GM13976 (cell line): ENCODE measurements around the gene TRIB2.

Source experiments
- DNase-seq: peaks from one replicate; pipeline ENCODE4 v3.0.0; 2012; ENCODE audit warnings: low spot score
- CTCF ChIP-seq: IDR thresholded peaks from 2 replicates; pipeline ENCODE4 v1.5.1; 2012; ENCODE audit warnings: borderline replicate concordance, mild to moderate bottlenecking; ENCODE audit not compliant: insufficient read depth; ENCODE audit errors: extremely low read depth, missing control alignments, control extremely low read depth
- in situ Hi-C: fragments of 300-500 bp; cut with MboI; formaldehyde crosslinking; loops from one replicate; pipeline ENCODE4 v1.12.0; 2022; ENCODE audit warnings: low sequenced_read_pairs, mixed read lengths, inconsistent platforms; ENCODE audit not compliant: unreplicated experiment

The TRIB2 gene

GRCh38 chr2:12722447-12723316 lies 5.9 kb downstream of the TRIB2 start:
- TF ChIP-seq CTCF, result no peak
- no peak for DNase-seq
- in situ Hi-C loops, result loop anchor here (25.0 kb wide), 1 partner anchor 885 kb away; no protein-coding TSS in a partner anchor

- DNase-seq, result no peak
- TF ChIP-seq CTCF, result no peak
- in situ Hi-C loops, result loop anchor here (25.0 kb wide), 1 partner anchor 887 kb away; no protein-coding TSS in a partner anchor
Observed at GRCh38 chr2:12723736-12724463, 7.2 kb downstream of the TRIB2 start.

- DNase-seq, result no peak
- in situ Hi-C loops, result no loop called here
- TF ChIP-seq CTCF, result no peak
Observed at GRCh38 chr2:12725233-12726187, 8.8 kb downstream of the TRIB2 start.

GRCh38 chr2:12726271-12726670 lies 9.5 kb downstream of the TRIB2 start:
- TF ChIP-seq CTCF, result no peak
- in situ Hi-C loops, result no loop called here
- DNase-seq, result no peak

- in situ Hi-C loops, result no loop called here
- DNase-seq, result no peak
- no peak for TF ChIP-seq CTCF
Observed at GRCh38 chr2:12727065-12727464, 10.3 kb downstream of the TRIB2 start.

GRCh38 chr2:12727641-12728040 lies 10.9 kb downstream of the TRIB2 start:
- in situ Hi-C loops, result no loop called here
- DNase-seq, result no peak
- TF ChIP-seq CTCF, result no peak
